Stimulated activated CD4-positive, alpha-beta T cell treated with anti-CD3 and anti-CD28 coated beads, Interleukin-12 subunit alpha, Interleukin-12 subunit beta, amount 100 ng/mL, for 24 hours (primary cell): ENCODE data around the gene BCAR3.

Experiments used
- DNase-seq, 2 experiments: peaks; one replicate each; pipeline ENCODE4 v3.0.0-alpha.2; 2020; ENCODE audit warnings: low read depth in 2 of 2

Gene BCAR3

DNA sequence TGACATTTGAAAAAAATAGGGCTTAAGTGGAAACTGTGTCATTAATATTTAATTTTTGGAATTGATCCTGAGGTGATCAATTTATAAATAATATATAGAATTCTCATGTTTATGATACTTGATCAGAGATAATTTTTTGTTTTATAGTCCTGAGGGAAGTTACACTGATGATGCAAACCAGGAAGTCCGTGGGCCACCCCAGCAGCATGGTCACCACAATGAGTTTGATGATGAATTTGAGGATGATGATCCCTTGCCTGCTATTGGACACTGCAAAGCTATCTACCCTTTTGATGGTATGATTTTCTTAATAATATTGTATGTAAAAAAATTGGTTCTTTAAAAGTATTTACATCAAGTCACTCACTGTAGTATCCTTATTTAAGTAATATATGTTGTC is 132.5 kb downstream of the BCAR3 start:
- no peak for DNase-seq

DNA sequence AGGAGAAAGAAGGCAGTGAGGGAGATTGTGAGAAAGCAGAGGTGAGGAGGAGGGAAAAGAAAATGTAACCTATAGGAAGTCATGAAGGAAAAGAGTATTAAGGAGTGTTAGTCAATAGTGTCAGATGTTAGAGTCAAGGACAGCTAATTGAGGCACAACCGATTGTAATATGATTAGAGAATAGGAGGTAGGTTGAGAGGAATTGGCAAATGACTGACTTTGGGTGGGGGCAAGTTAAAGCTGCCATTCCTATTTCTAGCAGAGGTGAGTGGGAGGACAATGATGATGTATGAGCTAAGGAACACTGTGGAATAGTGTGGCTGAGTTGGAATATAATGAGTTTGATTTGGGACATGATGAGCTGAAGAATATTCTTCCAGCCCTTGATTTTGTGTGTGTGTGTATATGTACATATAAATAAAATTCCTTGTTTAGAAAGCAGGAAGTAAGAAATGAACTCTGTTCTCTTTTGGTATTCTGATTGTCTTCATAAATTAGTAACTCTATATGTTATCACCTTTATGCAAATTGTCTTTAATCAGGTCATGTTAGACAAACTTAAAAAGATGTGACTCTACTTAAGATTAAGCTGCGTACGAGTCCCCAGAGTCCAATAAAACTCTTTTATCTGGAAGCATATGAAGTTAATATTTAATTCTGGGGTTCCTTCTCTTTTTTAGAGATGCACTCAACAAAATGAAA is 135.3 kb downstream of the BCAR3 start:
- no peak for DNase-seq

- DNase-seq = no peak
Measured at GRCh38 chr1:93542398-93542797, 139.2 kb downstream of the BCAR3 start.

GRCh38 chr1:93541045-93541444 is 140.6 kb downstream of the BCAR3 start:
- DNase-seq = no peak

DNA sequence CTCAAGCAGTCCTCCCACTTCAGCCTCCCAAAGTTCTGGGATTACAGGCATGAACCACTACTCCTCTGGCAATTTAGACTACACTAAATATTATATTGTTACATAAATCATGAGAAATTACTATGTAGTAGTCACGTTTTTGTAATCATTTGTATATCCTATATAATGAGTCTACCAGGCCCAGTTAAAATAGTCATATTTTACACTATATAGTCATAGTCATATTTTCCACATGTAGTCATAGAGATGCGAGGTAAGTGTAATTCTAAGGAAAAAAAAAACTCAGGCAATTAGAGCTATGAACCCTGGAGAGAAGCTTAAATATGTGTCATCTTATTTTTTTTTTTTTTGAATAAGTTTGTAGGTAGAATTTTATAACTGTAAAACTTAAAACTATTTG is 143.7 kb downstream of the BCAR3 start:
- no peak for DNase-seq

GRCh38 chr1:93537396-93537795 is 144.2 kb downstream of the BCAR3 start:
- DNase-seq = no peak

- DNase-seq = no peak
Measured at GRCh38 chr1:93533677-93534076, 148.0 kb downstream of the BCAR3 start.

DNA sequence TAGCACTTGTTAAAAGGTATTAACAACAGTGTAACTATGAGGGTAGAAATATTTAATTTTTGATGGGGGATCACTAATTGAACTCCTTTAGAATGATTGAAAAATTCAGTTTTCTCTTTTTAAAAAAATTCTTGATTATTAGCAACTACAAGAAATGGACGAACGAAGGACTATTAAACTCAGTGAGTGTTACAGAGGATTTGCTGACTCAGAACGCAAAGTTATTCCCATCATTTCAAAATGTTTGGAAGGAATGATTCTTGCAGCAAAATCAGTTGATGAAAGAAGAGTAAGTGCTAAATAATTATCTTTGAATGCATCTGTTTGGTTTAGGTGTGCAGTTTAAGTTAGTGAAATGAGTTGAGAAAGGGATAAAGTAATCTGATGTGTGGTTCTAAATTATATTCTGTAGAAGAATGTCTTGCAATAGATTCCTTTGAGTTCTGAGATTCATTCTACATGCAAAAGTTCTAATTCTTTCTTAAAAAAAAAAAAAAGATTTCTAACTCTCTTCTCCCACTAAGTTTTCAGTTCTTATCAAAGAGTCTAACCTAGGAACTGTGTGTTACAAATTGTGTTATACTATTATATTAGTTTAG is 148.8 kb downstream of the BCAR3 start:
- no peak for DNase-seq

GRCh38 chr1:93531193-93531592 is 150.4 kb downstream of the BCAR3 start:
- no peak for DNase-seq

GRCh38 chr1:93528412-93528811 is 153.2 kb downstream of the BCAR3 start:
- no peak for DNase-seq

- no peak for DNase-seq
Measured at GRCh38 chr1:93526431-93526830, 155.2 kb downstream of the BCAR3 start.

DNA sequence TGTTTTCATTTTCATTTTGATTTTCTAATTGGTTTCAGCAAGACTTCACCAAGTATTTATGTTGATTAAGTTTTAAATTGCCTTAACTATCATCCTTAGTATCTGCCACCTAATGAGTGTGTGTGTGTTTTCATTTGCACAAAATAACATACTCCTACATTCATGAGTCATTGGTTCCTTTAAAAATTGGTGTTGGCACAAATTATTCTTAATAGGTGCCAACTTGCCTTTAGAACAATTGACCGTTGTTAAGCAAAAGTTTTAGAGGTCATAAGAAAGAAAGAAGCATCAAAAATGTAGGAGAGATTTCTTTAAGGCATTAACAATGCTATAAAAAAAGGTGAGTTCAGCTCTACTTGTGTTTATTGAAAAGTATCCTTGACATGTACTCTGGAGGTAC is 156.2 kb downstream of the BCAR3 start:
- no peak for DNase-seq

- no peak for DNase-seq
Measured at GRCh38 chr1:93522721-93523120, 158.9 kb downstream of the BCAR3 start.

DNA sequence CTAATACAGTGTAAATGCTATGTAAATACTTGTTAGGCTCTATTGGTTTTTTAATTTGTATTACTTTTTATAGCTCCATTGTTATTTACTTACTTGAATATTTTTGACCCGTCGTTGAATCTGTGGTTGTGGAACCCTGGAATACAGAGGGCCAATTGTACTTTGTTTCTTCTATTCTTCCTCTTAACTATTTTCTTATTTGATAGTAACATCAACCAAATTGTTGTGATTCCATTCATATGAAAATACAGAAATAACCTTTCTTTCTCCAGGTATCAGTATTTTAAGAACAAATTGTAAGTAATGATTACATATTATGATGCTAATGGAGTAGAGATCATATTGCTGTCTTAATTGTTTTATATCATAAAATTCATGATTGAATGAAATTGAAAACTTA is 160.0 kb downstream of the BCAR3 start:
- no peak for DNase-seq

GRCh38 chr1:93519199-93519829 is 162.3 kb downstream of the BCAR3 start:
- DNase-seq = no peak

DNA sequence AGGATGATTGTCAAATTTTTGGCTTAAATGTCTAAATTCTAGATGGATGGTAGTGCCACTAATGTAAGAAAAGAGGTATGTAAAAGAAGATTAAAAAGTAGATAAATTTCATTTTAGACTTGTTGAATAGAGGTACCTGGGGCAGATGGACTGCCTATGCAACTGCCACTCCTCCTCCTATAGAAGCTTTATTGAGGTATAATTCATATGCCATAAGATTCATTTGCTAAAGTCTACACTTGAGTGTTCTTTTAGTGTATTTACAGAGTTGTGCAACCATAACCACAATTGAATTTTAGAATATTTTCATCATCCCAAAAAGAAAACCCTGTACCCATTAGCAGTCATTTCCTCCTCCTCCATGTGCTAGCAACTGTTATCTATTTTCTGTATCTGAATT is 163.1 kb downstream of the BCAR3 start:
- no peak for DNase-seq

DNA sequence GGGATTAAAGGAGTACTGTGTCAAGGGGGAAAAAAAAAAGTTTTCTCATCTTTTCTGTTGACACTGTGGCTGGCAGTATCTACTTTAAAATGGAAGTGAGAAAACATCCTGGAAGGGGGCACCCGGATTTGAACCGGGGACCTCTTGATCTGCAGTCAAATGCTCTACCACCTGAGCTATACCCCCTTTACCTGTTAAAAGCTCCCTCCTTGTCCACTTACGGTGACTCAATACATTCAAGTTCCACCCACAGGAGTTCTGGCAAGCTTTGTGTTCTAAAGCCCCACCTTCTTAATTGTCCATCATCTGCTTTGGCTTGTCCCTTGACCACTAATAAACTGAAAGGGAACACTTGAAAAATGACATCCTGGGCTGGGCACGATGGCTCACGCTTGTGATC is 165.5 kb downstream of the BCAR3 start:
- DNase-seq = no peak
